CD4-positive, alpha-beta T cell treated with Interleukin-6 at 100 ng/mL for 8 hours (primary cell): ENCODE results near the gene VPS45.
A peak's percentile ranks its signal among the peaks of the same experiment; 100 is the strongest.

Experiments
- DNase-seq: peaks from one replicate; pipeline ENCODE4 v3.0.0-alpha.2; 2020; ENCODE audit warnings: mixed read lengths, low spot score

Gene VPS45

GRCh38 chr1:150072959-150073358 lies 5.4 kb downstream of the VPS45 start:
- no peak for DNase-seq

GRCh38 chr1:150073516-150073915 lies 5.9 kb downstream of the VPS45 start:
- no peak for DNase-seq

- peak; percentile 25 for DNase-seq
These were observed 8.5 kb downstream of the VPS45 start for GRCh38 chr1:150076066-150076465.

- no peak for DNase-seq
These were observed 9.4 kb downstream of the VPS45 start for GRCh38 chr1:150076985-150077384.

- no peak for DNase-seq
These were observed 13.2 kb downstream of the VPS45 start for GRCh38 chr1:150080784-150081183.

GRCh38 chr1:150082494-150082893 lies 14.9 kb downstream of the VPS45 start:
- no peak for DNase-seq

GRCh38 chr1:150083907-150084306 lies 16.3 kb downstream of the VPS45 start:
- no peak for DNase-seq

GRCh38 chr1:150085406-150085805 lies 17.8 kb downstream of the VPS45 start:
- DNase-seq = no peak

- no peak for DNase-seq
These were observed 19.8 kb downstream of the VPS45 start for GRCh38 chr1:150087415-150087814.

GRCh38 chr1:150089846-150090520 lies 22.4 kb downstream of the VPS45 start:
- DNase-seq = no peak

GRCh38 chr1:150092180-150092791 lies 24.7 kb downstream of the VPS45 start:
- no peak for DNase-seq

- DNase-seq = no peak
These were observed 26.2 kb downstream of the VPS45 start for GRCh38 chr1:150093805-150094204.

GRCh38 chr1:150094734-150095265 lies 27.2 kb downstream of the VPS45 start:
- no peak for DNase-seq

GRCh38 chr1:150102986-150103385 lies 35.4 kb downstream of the VPS45 start:
- DNase-seq = no peak

- DNase-seq = peak; percentile 63
These were observed 38.8 kb downstream of the VPS45 start for GRCh38 chr1:150106341-150106740.

- DNase-seq = peak; percentile 33
These were observed 42.0 kb downstream of the VPS45 start for GRCh38 chr1:150109586-150109985.

- DNase-seq = peak; percentile 24
These were observed 42.5 kb downstream of the VPS45 start for GRCh38 chr1:150110116-150110515.

- no peak for DNase-seq
These were observed 44.1 kb downstream of the VPS45 start for GRCh38 chr1:150111670-150112069.

- DNase-seq = no peak
These were observed 47.5 kb downstream of the VPS45 start for GRCh38 chr1:150115121-150115520.

- no peak for DNase-seq
These were observed 51.1 kb downstream of the VPS45 start for GRCh38 chr1:150118716-150119115.

GRCh38 chr1:150121236-150121862 lies 53.8 kb downstream of the VPS45 start:
- DNase-seq = no peak

GRCh38 chr1:150126811-150127210 lies 59.2 kb downstream of the VPS45 start:
- DNase-seq = no peak

GRCh38 chr1:150127464-150127863 lies 59.9 kb downstream of the VPS45 start:
- DNase-seq = no peak
